H1 (cell line): Measurements from ENCODE around the gene SHISAL1. TPM values are rescaled to one million over a fixed set of nuclear protein-coding genes. Genes with fewer than 3 reads are reported as not detected.

Experiments
- BACH1 ChIP-seq: IDR thresholded peaks from 2 replicates; pipeline ENCODE4 v1.6.1; 2012; ENCODE audit warnings: low read length, improper control_type of control experiment
- GABPA ChIP-seq: IDR thresholded peaks from 2 replicates; pipeline ENCODE4 v1.6.1; 2011; ENCODE audit warnings: mild to moderate bottlenecking, low read length, moderate library complexity, borderline replicate concordance; ENCODE audit not compliant: insufficient read depth
- MAFK ChIP-seq: IDR thresholded peaks from 2 replicates; pipeline ENCODE4 v1.6.1; 2012; ENCODE audit warnings: low read depth, mild to moderate bottlenecking, improper control_type of control experiment, low read length
- SAP30 ChIP-seq: fragments of 300-600 bp; sonication (generic); IDR thresholded peaks from 2 replicates; pipeline ENCODE4 v1.7.1; 2012; ENCODE audit warnings: low read length, moderate library complexity, mild to moderate bottlenecking, inconsistent platforms; ENCODE audit not compliant: insufficient read depth, insufficient replicate concordance
- TAF1 ChIP-seq: IDR thresholded peaks from 2 replicates; pipeline ENCODE4 v1.6.1; 2011; ENCODE audit warnings: mild to moderate bottlenecking, low read depth, low read length
- YY1 ChIP-seq: IDR thresholded peaks from 2 replicates; pipeline ENCODE4 v1.6.1; 2011; ENCODE audit warnings: low read depth, mild to moderate bottlenecking, low read length
- polyA plus RNA-seq, 7 experiments: library from polyadenylated mRNA; depleted of rRNA in 3 of 7; stranded (reverse) in 5 of 7; unstranded in 2 of 7; fragments of >200 nt in 5 of 7; fragments of 200-250 nt in 2 of 7; gene quantifications; 1 replicate in 5 of 7; 2 replicates in 1 of 7; 4 replicates in 1 of 7; pipeline versions ENCODE4 v1.2.1 to v1.2.3, GENCODE V29; 2011 to 2013; ENCODE audit warnings: missing spikeins in 2 of 7, mixed read lengths in 2 of 7
- total RNA-seq: library from RNA; stranded (reverse); fragmentation: NEBNext Ultra II Directional; extraction: Animal tissue kit (Norgen Biotek cat#: 25700); gene quantifications from 2 replicates; pipeline ENCODE4 v1.2.1, GENCODE V29; 2021
- TF ChIP-seq, protein P1 (sequence below): IDR thresholded peaks from 2 replicates; pipeline ENCODE4 v1.6.1; 2012; ENCODE audit warnings: inconsistent platforms

Gene SHISAL1
- total and polyA plus RNA-seq, 2 of the 8 experiments (the other 6 are each of a cell fraction or from before 2014, with no cell fraction given): 3.7 to 5.8 TPM

DNA sequence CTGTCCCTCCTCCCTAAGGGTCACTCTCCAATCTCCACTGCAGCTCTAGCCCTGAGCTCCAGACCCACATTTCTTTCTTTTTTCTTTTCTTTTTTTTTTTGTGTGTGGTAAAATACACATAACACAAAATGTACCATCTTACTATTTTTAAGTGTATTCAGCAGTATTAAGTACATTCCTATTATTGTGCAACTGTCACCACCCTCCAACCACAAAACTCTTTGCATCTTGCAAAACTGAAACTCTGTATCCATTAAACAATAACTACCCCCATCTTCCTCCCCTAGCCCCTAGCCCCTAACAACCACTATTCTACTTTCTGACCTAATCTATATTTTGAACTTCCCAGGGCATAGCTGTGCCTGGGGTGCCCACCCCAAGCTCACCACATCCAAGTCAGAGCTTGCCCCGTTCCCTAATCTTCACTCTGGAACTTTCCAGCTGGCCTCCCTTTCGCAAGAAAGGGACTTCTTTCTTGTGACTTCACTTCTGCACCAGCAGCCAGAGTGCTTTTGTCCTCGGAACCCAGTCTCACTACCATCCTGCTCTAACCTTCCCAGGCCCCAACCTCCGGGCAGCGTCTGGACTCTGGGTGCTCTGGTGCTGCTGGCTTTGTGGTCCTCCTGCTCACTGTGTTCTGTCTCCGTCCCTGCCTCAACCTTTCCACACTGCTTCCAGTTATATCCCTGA is 101.3 kb downstream of the SHISAL1 start (continued):
- TF ChIP-seq, protein P1, sequence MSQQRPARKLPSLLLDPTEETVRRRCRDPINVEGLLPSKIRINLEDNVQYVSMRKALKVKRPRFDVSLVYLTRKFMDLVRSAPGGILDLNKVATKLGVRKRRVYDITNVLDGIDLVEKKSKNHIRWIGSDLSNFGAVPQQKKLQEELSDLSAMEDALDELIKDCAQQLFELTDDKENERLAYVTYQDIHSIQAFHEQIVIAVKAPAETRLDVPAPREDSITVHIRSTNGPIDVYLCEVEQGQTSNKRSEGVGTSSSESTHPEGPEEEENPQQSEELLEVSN: no peak
- no peak for TF ChIP-seq MAFK
- no peak for TF ChIP-seq SAP30
- TF ChIP-seq BACH1: no peak
- no peak for TF ChIP-seq TAF1
- no peak for TF ChIP-seq YY1
- no peak for TF ChIP-seq GABPA
